ENCODE measurements around the gene TBC1D14.
A peak's percentile ranks its signal among the peaks of the same experiment; 100 is the strongest.

Gene TBC1D14

GRCh38 chr4:7002336-7002735, 92.7 kb downstream of the TBC1D14 start:
- Mint-ChIP-seq H3K4me1 (ENCODE audit: low read depth) (peaks cover 23% of the 10 kb centered on the region), H3K36me3 (ENCODE audit: low read depth) (peaks cover 48% of the 10 kb centered on the region), H3K27ac (peak overlapping the region; percentile 68), H3K4me3 (no peak overlapping the region), H3K27me3 (ENCODE audit: low read depth) (no peaks in the 10 kb centered on the region), H3K9me3 (no peaks in the 10 kb centered on the region)
- no peak for DNase-seq (ENCODE audit: low spot score)

DNA sequence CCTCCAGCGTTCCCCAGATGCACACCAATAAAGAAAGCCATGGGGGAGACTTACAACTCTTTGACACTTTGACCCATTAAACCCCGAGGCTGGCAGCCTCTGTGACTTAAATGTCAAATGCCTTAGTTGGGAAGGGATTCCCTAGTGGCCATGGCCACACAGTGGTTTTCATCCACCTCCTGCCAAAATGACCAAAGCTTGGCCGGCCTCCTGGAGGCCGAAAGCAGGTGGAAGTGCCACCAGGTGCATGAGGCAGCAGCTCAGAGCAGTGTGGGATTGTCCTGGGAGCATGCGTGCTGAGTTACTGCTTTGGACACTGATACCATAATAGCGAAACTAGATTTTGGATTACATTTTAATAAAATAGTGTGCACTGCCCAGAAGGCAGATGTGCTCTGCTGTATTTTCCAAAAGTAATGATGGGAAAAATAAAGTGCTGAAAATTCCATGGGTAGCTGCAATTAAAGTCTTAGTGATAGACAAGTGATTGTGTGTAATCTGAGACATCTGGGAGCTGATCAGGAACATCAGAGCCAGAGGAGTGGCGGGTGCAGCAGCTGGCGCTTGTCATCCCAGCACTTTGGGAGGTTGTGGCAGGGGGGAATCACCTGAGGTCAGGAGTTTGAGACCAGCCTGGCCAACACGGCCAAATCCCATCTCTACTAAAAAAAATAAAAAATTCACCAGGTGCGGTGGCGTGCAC, 93.7 kb downstream of the TBC1D14 start:
- no peak overlapping the region for H3K27ac Mint-ChIP-seq
- no peaks in the 10 kb centered on the region for H3K9me3 Mint-ChIP-seq
- peaks cover 21% of the 10 kb centered on the region for H3K4me1 Mint-ChIP-seq (ENCODE audit: low read depth)
- no peak for DNase-seq (ENCODE audit: low spot score)
- no peaks in the 10 kb centered on the region for H3K27me3 Mint-ChIP-seq (ENCODE audit: low read depth)
- H3K4me3 Mint-ChIP-seq: no peak overlapping the region
- peaks cover 46% of the 10 kb centered on the region for H3K36me3 Mint-ChIP-seq (ENCODE audit: low read depth)

DNA sequence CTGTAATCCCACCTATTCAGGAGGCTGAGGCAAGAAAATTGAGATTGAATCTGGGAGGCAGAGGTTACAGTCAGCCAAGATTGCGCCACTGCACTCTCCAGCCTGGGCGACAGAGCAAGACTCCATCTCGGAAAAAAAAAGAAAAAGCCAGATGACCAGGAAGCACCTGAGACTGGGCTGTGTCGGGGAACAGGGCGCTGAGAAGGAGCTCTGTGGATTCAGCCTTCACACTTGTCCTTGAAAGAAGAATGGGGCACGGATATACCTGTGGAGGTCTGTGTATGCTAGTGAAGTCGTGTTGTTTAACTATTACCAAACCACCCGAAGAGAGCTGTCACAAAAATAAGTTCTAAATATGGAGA, 94.2 kb downstream of the TBC1D14 start:
- Mint-ChIP-seq H3K4me1 (ENCODE audit: low read depth) (peaks cover 16% of the 10 kb centered on the region), H3K9me3 (no peaks in the 10 kb centered on the region), H3K27ac (no peak overlapping the region), H3K27me3 (ENCODE audit: low read depth) (no peaks in the 10 kb centered on the region), H3K36me3 (ENCODE audit: low read depth) (peaks cover 45% of the 10 kb centered on the region), H3K4me3 (no peak overlapping the region)
- DNase-seq (ENCODE audit: low spot score): no peak

DNA sequence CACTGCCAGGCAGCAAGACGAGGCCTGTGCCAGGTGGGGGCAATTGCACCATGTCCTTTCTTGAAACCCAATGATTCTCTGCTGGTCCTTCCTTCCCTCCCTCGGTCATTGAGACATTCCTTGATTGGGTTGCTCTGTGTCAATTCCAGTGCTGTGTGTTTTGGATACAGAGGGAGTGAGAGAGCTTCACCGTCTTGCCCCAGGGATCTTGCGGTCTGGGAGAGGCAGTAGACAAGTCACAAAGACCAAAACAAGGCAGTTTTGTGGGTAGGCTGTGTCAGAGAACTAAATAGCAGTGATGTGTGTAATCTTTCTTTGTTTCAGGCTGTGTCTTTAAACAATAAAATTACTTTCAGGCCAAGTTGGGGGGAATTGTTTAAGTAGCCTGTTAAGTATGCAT, 94.7 kb downstream of the TBC1D14 start:
- H3K36me3 Mint-ChIP-seq (ENCODE audit: low read depth): peaks cover 40% of the 10 kb centered on the region
- H3K4me1 Mint-ChIP-seq (ENCODE audit: low read depth): peaks cover 11% of the 10 kb centered on the region
- no peaks in the 10 kb centered on the region for H3K27me3 Mint-ChIP-seq (ENCODE audit: low read depth)
- H3K4me3 Mint-ChIP-seq: no peak overlapping the region
- no peaks in the 10 kb centered on the region for H3K9me3 Mint-ChIP-seq
- DNase-seq (ENCODE audit: low spot score): no peak
- no peak overlapping the region for H3K27ac Mint-ChIP-seq

DNA sequence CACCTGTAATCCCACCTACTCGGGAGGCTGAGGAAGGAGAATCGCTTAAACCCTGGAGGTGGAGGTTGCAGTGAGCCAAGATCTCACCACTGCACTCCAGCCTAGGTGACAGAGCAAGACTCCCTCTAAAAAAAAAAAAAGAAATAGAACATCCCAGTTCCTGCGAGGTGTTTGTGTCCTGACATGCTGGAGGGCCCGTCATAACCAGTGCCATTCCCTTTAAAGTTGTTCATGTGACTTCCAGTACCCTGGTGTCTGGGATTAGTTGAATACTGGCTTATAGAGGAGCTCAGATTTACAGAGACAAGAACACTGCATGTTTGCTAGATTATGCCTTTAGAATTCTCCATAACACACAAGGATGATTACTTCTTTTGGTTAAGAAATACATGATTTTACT, 95.9 kb downstream of the TBC1D14 start:
- Mint-ChIP-seq H3K9me3 (no peaks in the 10 kb centered on the region), H3K4me1 (ENCODE audit: low read depth) (peaks cover 1% of the 10 kb centered on the region), H3K27ac (no peak overlapping the region), H3K36me3 (ENCODE audit: low read depth) (peaks cover 34% of the 10 kb centered on the region), H3K4me3 (no peak overlapping the region), H3K27me3 (ENCODE audit: low read depth) (no peaks in the 10 kb centered on the region)
- DNase-seq (ENCODE audit: low spot score): no peak

- no peak for DNase-seq (ENCODE audit: low spot score)
- Mint-ChIP-seq H3K9me3 (no peaks in the 10 kb centered on the region), H3K27ac (no peak overlapping the region), H3K4me3 (no peak overlapping the region), H3K4me1 (ENCODE audit: low read depth) (peaks cover 1% of the 10 kb centered on the region), H3K27me3 (ENCODE audit: low read depth) (no peaks in the 10 kb centered on the region), H3K36me3 (ENCODE audit: low read depth) (peaks cover 31% of the 10 kb centered on the region)
Observed at GRCh38 chr4:7006411-7006810, 96.8 kb downstream of the TBC1D14 start.

DNA sequence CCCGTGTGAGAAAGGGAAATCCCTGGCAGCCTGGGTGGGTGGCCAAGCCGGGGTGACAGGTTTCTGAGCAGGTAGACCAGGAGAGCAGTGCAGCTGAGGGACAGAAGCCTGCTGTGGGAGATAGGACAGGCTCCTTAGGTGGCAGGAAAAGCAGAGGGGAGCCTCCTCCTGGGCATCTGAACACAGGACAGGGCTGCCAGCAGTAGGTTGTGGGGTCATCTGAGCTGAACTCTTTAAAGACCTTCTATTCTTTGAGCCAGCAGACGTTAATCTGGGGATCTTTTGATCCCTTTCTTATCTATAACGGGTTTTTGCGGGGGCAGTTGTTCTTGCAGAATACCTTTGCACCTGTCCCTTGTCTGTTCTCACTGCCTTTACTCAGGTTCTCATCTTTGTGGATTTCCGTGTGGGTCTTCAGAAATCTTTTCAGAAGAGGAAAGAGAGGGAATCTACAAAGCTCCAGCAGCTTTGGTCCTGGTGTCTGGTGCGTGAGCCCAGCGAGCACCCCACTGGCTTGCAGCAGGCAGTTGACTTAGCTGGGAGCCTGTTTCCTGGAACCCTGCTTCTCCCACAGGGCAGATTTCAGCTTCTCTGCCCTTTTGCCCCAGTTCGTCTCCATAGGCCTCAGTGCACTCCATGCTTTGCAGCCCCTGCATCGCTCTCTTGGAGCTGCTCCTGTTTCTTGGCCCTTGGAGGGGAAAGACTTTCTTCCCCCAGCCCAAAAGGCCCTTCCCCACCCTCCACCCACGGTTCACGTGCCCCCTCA, 97.7 kb downstream of the TBC1D14 start:
- no peak overlapping the region for H3K4me3 Mint-ChIP-seq
- H3K27me3 Mint-ChIP-seq (ENCODE audit: low read depth): no peaks in the 10 kb centered on the region
- H3K9me3 Mint-ChIP-seq: no peaks in the 10 kb centered on the region
- peaks cover 22% of the 10 kb centered on the region for H3K36me3 Mint-ChIP-seq (ENCODE audit: low read depth)
- peaks cover 1% of the 10 kb centered on the region for H3K4me1 Mint-ChIP-seq (ENCODE audit: low read depth)
- no peak for DNase-seq (ENCODE audit: low spot score)
- no peak overlapping the region for H3K27ac Mint-ChIP-seq

DNA sequence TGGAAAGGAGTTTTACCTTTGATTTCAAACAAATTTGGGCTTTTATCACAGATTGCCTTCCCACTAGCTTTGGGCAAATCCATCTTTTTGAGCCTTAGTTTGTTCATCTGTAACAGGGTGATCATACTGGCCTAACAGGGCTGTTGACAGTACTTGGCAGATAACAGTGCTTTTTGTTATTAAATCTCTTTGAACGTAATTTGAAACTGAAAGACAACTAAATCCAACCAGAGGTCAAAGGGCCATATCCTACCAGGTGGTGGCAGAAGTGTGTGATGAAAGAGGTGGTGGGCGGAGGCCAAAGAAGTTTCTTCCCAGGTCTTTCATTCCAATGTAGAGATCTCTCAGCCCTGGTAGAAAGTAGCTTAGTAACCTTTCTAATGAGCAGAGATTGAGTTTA, 98.3 kb downstream of the TBC1D14 start:
- H3K27ac Mint-ChIP-seq: no peak overlapping the region
- H3K27me3 Mint-ChIP-seq (ENCODE audit: low read depth): no peaks in the 10 kb centered on the region
- H3K4me1 Mint-ChIP-seq (ENCODE audit: low read depth): peaks cover 1% of the 10 kb centered on the region
- peaks cover 20% of the 10 kb centered on the region for H3K36me3 Mint-ChIP-seq (ENCODE audit: low read depth)
- no peak for DNase-seq (ENCODE audit: low spot score)
- H3K4me3 Mint-ChIP-seq: no peak overlapping the region
- H3K9me3 Mint-ChIP-seq: no peaks in the 10 kb centered on the region

DNA sequence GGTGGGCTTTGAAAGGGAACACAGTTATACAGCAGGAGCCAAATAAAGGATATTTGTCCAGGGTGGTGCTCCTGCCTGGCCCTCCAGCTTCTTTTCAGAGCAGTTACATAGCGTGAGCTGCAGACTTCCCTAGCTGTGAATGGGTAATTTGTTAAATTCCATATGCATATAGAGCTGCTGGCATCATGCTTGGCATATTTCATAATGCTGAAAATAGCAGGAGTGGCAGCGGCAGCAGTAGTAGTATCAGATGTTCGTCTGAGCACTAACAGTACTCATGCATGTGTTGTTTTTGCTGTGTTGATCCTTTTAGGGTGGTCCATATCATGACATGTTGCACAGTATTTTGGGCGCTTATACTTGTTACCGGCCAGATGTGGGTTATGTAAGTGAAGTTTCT, 99.9 kb downstream of the TBC1D14 start:
- H3K27ac Mint-ChIP-seq: no peak overlapping the region
- no peak overlapping the region for H3K4me3 Mint-ChIP-seq
- peaks cover 4% of the 10 kb centered on the region for H3K4me1 Mint-ChIP-seq (ENCODE audit: low read depth)
- no peaks in the 10 kb centered on the region for H3K9me3 Mint-ChIP-seq
- H3K27me3 Mint-ChIP-seq (ENCODE audit: low read depth): no peaks in the 10 kb centered on the region
- peaks cover 28% of the 10 kb centered on the region for H3K36me3 Mint-ChIP-seq (ENCODE audit: low read depth)
- DNase-seq (ENCODE audit: low spot score): no peak

DNA sequence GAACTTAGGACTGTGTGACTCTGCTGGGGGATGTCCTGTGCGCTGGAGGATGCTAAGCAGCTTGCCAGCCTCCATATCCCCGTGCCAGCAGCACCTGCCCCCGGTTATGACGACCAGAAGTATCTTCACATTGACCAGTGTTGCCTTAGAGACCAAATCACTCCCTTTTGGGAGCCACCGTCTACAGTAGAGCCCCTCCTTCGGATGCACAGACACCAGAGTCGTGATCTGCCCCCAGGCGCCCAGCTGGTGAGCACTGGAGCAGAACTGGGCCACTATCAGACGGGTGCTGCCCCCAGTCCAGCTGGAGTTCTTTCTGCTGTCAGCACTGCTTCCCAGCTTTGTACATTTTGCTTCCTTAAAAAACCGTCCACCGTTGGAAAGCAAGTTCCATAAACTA, 103.5 kb downstream of the TBC1D14 start:
- H3K27me3 Mint-ChIP-seq (ENCODE audit: low read depth): no peaks in the 10 kb centered on the region
- H3K27ac Mint-ChIP-seq: no peak overlapping the region
- H3K4me1 Mint-ChIP-seq (ENCODE audit: low read depth): peaks cover 5% of the 10 kb centered on the region
- no peak overlapping the region for H3K4me3 Mint-ChIP-seq
- H3K9me3 Mint-ChIP-seq: no peaks in the 10 kb centered on the region
- DNase-seq (ENCODE audit: low spot score): no peak
- peaks cover 31% of the 10 kb centered on the region for H3K36me3 Mint-ChIP-seq (ENCODE audit: low read depth)

DNA sequence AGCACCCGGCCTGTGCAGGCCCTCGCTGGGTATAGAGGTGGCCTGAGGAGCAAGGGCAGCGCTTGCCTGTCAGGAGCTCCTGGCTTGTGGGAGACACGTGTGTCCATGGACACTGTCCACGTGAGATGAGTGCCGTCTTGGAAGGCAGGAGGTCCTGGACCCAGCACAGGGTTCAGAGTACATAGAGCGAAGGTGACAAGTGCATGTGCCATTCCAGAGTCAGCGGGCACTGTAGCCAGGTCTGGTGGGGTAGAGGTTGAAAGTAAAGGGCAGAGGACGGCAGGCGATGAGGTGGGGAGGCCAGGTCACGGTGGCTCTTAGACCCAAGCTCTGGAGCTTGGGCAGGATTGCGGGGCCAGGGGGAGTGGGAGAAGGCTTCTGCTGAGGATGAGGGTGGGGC, 105.2 kb downstream of the TBC1D14 start:
- H3K36me3 Mint-ChIP-seq (ENCODE audit: low read depth): peaks cover 28% of the 10 kb centered on the region
- no peaks in the 10 kb centered on the region for H3K9me3 Mint-ChIP-seq
- H3K4me1 Mint-ChIP-seq (ENCODE audit: low read depth): peaks cover 5% of the 10 kb centered on the region
- DNase-seq (ENCODE audit: low spot score): no peak
- no peak overlapping the region for H3K27ac Mint-ChIP-seq
- no peak overlapping the region for H3K4me3 Mint-ChIP-seq
- H3K27me3 Mint-ChIP-seq (ENCODE audit: low read depth): no peaks in the 10 kb centered on the region

DNA sequence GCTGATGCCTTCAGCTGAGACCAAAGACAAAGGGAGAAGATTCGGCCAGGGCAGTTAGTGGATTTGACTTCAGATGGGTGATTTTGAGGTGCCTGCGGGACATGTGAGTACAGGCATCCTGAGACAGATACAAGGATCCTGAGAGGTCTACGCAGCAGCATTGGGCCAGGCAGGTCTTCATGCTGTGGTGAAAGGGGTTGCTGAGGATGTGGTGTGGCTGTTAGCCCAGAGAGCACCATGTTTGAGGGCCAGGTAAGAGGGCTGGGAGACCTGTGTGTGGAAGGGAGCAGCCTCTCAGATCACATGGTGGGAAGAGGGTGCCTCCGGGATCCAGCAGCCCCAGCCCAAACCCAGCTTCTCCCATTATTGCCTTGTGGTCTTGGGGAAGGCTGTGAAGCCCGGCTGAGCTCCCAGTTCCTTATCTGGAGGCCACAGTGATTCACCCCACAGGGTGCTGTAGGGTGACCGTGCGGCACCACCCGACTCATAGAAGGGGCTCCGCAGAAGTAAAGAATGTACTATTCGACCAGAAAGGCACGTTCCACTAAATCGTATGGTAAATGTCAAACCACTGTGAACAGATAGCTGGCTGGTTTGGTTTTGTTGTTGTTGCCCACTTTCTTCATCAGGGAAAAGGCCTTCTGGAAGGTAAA, 105.9 kb downstream of the TBC1D14 start:
- Mint-ChIP-seq H3K9me3 (no peaks in the 10 kb centered on the region), H3K36me3 (ENCODE audit: low read depth) (peaks cover 28% of the 10 kb centered on the region), H3K4me3 (no peak overlapping the region), H3K4me1 (ENCODE audit: low read depth) (peaks cover 5% of the 10 kb centered on the region), H3K27ac (peak overlapping the region; percentile 13), H3K27me3 (ENCODE audit: low read depth) (no peaks in the 10 kb centered on the region)
- DNase-seq (ENCODE audit: low spot score): no peak

DNA sequence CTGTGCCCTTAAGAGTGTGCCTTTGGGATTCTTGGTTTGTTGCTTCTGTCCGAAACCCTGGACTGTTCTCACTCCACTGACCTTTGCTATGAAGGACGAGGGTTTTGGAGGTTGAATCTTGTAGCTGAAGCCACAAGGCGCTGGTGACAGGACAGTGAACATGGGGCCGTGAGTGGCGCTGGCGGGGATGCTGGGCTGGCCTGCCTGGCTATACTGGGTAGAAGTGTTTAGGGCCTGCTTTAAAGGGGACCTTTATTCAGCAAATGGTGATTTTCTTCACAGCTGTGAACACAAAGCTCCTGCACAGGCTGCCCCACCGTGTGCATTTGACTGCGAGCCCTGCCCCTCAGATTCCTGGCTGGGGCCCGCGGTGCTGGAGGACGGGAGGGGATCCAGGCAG, 106.5 kb downstream of the TBC1D14 start:
- DNase-seq (ENCODE audit: low spot score): no peak
- Mint-ChIP-seq H3K4me3 (no peak overlapping the region), H3K27ac (no peak overlapping the region), H3K9me3 (no peaks in the 10 kb centered on the region), H3K36me3 (ENCODE audit: low read depth) (peaks cover 28% of the 10 kb centered on the region), H3K27me3 (ENCODE audit: low read depth) (no peaks in the 10 kb centered on the region), H3K4me1 (ENCODE audit: low read depth) (peaks cover 5% of the 10 kb centered on the region)

DNA sequence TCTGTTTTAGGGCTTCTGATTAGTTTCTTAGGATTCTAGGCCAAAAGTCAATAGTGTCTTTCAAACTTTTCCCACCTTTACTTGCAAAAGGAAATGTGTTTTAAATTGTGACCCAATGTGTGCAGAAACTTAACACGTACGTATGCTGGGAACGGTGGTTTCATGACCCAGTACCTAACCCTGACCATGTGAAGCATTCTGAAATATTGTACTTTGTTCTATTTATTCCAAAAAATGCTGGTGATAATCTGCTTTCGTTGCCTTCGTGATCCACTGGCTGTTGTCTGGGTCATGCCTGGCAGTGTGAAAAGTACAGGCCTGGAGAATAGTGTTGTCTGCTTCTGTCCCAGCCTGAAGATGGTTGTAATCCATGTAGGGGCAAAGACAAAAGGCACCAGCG, 106.9 kb downstream of the TBC1D14 start:
- H3K36me3 Mint-ChIP-seq (ENCODE audit: low read depth): peaks cover 29% of the 10 kb centered on the region
- no peaks in the 10 kb centered on the region for H3K27me3 Mint-ChIP-seq (ENCODE audit: low read depth)
- DNase-seq (ENCODE audit: low spot score): no peak
- no peak overlapping the region for H3K27ac Mint-ChIP-seq
- no peaks in the 10 kb centered on the region for H3K9me3 Mint-ChIP-seq
- H3K4me3 Mint-ChIP-seq: no peak overlapping the region
- H3K4me1 Mint-ChIP-seq (ENCODE audit: low read depth): peaks cover 5% of the 10 kb centered on the region
